Esophagus (tissue), 2 donors: ENCODE data around the gene UBE2L3. TPM values are rescaled to one million over a fixed set of nuclear protein-coding genes. Genes with fewer than 3 reads are reported as not detected.

Experiments used
- H3K27ac ChIP-seq, 2 donors: one replicate each; pipeline ENCODE4 v1.5.1; 2013; ENCODE audit warnings: low read depth in 2 of 2, mild to moderate bottlenecking in 2 of 2, inconsistent platforms in 1 of 2, low read length in 1 of 2, moderate library complexity in 1 of 2
- H3K27me3 ChIP-seq, 2 donors: one replicate each; pipeline ENCODE4 v1.6.1; 2013; ENCODE audit warnings: low read length in 2 of 2, control low read depth in 1 of 2, mild to moderate bottlenecking in 1 of 2; ENCODE audit not compliant: insufficient read depth in 2 of 2, control insufficient read depth in 1 of 2
- H3K36me3 ChIP-seq, 2 donors: one replicate each; pipeline ENCODE4 v1.6.1; 2013; ENCODE audit warnings: low read length in 1 of 2; ENCODE audit not compliant: control insufficient read depth in 2 of 2, insufficient read depth in 2 of 2
- H3K4me1 ChIP-seq, 2 donors: one replicate each; pipeline ENCODE4 v1.6.1; 2013; ENCODE audit warnings: low read length in 1 of 2; ENCODE audit not compliant: control insufficient read depth in 2 of 2, insufficient read depth in 2 of 2
- H3K4me3 ChIP-seq, 2 donors: one replicate each; pipeline ENCODE4 v1.5.1; 2013; ENCODE audit warnings: low read length in 2 of 2, mild to moderate bottlenecking in 2 of 2, low read depth in 1 of 2, moderate library complexity in 1 of 2
- H3K9me3 ChIP-seq, 2 donors: one replicate each; pipeline ENCODE4 v1.6.1; 2013; ENCODE audit warnings: mild to moderate bottlenecking in 2 of 2, low read depth in 1 of 2, low read length in 1 of 2, moderate library complexity in 1 of 2; ENCODE audit not compliant: control insufficient read depth in 2 of 2, insufficient read depth in 1 of 2
- WGBS, 2 donors: extraction: QIAGEN DNeasy Blood & Tissue Kit; methylation state at CpG; one replicate each; pipeline ENCODE4 v1.1.7; 2013; 5-methylcytosine and 5-hydroxymethylcytosine counted together
- polyA plus RNA-seq, 2 donors: library from polyadenylated mRNA; stranded (reverse); fragments of 200-250 nt; gene quantifications; one replicate each; pipeline ENCODE4 v1.2.3, GENCODE V29; 2013
- donor health status: healthy with polysubstance abuse.
- donor health status: Bipolar disorder and iron deficiency.

Gene UBE2L3
- polyA plus RNA-seq, 2 donors: 48.4 to 49.1 TPM

- Histone ChIP-seq H3K9me3 (no peaks in the 10 kb centered on the region), H3K36me3 (no peaks in the 10 kb centered on the region), H3K4me1 (peaks cover 3 to 10% of the 10 kb centered on the region in 2 donors), H3K27ac (peak overlapping the region in 1 of 2 donors; percentile 31), H3K27me3 (no peaks in the 10 kb centered on the region), H3K4me3 (peak overlapping the region; percentile 51 to 62)
- WGBS, 2 donors: 0 to 4% methylated on average over 42 to 44 of the region's 44 CpGs
Measured at GRCh38 chr22:21652010-21652546, 84.6 kb downstream of the UBE2L3 start.

GRCh38 chr22:21652547-21653545 is 85.3 kb downstream of the UBE2L3 start:
- H3K27ac ChIP-seq: no peak overlapping the region
- peak overlapping the region; percentile 51 to 62 for H3K4me3 ChIP-seq
- 29 to 36% methylated on average over 40 of the region's 40 CpGs for WGBS, 2 donors
- no peaks in the 10 kb centered on the region for H3K27me3 ChIP-seq
- no peaks in the 10 kb centered on the region for H3K9me3 ChIP-seq
- H3K4me1 ChIP-seq: peaks cover 3 to 10% of the 10 kb centered on the region in 2 donors
- H3K36me3 ChIP-seq: no peaks in the 10 kb centered on the region

GRCh38 chr22:21657020-21657359 is 89.5 kb downstream of the UBE2L3 start:
- H3K4me3 ChIP-seq: peak overlapping the region; percentile 58 to 60
- no peaks in the 10 kb centered on the region for H3K9me3 ChIP-seq
- H3K27ac ChIP-seq: peak overlapping the region; percentile 52 to 86
- H3K27me3 ChIP-seq: no peaks in the 10 kb centered on the region
- WGBS, 2 donors: 34 to 36% methylated on average over 13 to 17 of the region's 17 CpGs
- H3K4me1 ChIP-seq: peaks cover 0 to 2% of the 10 kb centered on the region in 2 donors
- H3K36me3 ChIP-seq: no peaks in the 10 kb centered on the region

GRCh38 chr22:21657360-21658032 is 90.0 kb downstream of the UBE2L3 start:
- peak overlapping the region; percentile 28 to 86 for H3K27ac ChIP-seq

GRCh38 chr22:21659864-21660525 is 92.5 kb downstream of the UBE2L3 start:
- WGBS, 2 donors: 81 to 83% methylated on average over 7 of the region's 7 CpGs
- no peak overlapping the region for H3K4me3 ChIP-seq
- H3K27ac ChIP-seq: no peak overlapping the region

More at GRCh38 chr22:21657360-21658032, 90.0 kb downstream of the UBE2L3 start:
- Histone ChIP-seq H3K4me1 (peaks cover 0 to 2% of the 10 kb centered on the region in 2 donors), H3K36me3 (no peaks in the 10 kb centered on the region), H3K27me3 (no peaks in the 10 kb centered on the region), H3K4me3 (peak overlapping the region; percentile 58 to 60), H3K9me3 (no peaks in the 10 kb centered on the region)
- WGBS, 2 donors: 0 to 1% methylated on average over 49 to 79 of the region's 79 CpGs

GRCh38 chr22:21660904-21661303 is 93.4 kb downstream of the UBE2L3 start:
- Histone ChIP-seq H3K4me3 (no peak overlapping the region), H3K27me3 (no peaks in the 10 kb centered on the region), H3K27ac (no peak overlapping the region), H3K9me3 (no peaks in the 10 kb centered on the region), H3K4me1 (peaks cover 0 to 2% of the 10 kb centered on the region in 2 donors), H3K36me3 (no peaks in the 10 kb centered on the region)
- WGBS, 2 donors: 67 to 79% methylated on average over 7 of the region's 7 CpGs

More at GRCh38 chr22:21659864-21660525, 92.5 kb downstream of the UBE2L3 start:
- Histone ChIP-seq H3K36me3 (no peaks in the 10 kb centered on the region), H3K9me3 (no peaks in the 10 kb centered on the region), H3K4me1 (peaks cover 0 to 2% of the 10 kb centered on the region in 2 donors), H3K27me3 (no peaks in the 10 kb centered on the region)

- WGBS, 2 donors: 89 to 94% methylated on average over 5 of the region's 5 CpGs
- Histone ChIP-seq H3K4me1 (no peaks in the 10 kb centered on the region), H3K27me3 (no peaks in the 10 kb centered on the region), H3K36me3 (no peaks in the 10 kb centered on the region), H3K9me3 (no peaks in the 10 kb centered on the region), H3K27ac (no peak overlapping the region), H3K4me3 (no peak overlapping the region)
Measured at GRCh38 chr22:21661991-21662390, 94.5 kb downstream of the UBE2L3 start.

GRCh38 chr22:21663738-21664137 is 96.2 kb downstream of the UBE2L3 start:
- Histone ChIP-seq H3K36me3 (no peaks in the 10 kb centered on the region), H3K9me3 (no peaks in the 10 kb centered on the region), H3K27ac (no peak overlapping the region), H3K27me3 (no peaks in the 10 kb centered on the region), H3K4me1 (no peaks in the 10 kb centered on the region), H3K4me3 (no peak overlapping the region)
- WGBS, 2 donors: 90 to 95% methylated on average over 2 of the region's 2 CpGs
